IPS-20b (cell line): ENCODE data around the gene TMEM215.

ENCODE experiments used
- H3K27ac ChIP-seq: one replicate; pipeline ENCODE4 v1.5.1; 2013; ENCODE audit warnings: low read length
- H3K27me3 ChIP-seq: 2 replicates; pipeline ENCODE4 v1.6.1; 2013; ENCODE audit warnings: mild to moderate bottlenecking, low read length, inconsistent platforms; ENCODE audit not compliant: insufficient read depth
- H3K36me3 ChIP-seq: 2 replicates; pipeline ENCODE4 v1.6.1; 2013; ENCODE audit warnings: low read depth, mild to moderate bottlenecking, inconsistent platforms, low read length, moderate library complexity; ENCODE audit not compliant: insufficient read depth
- H3K4me1 ChIP-seq: 2 replicates; pipeline ENCODE4 v1.6.1; 2013; ENCODE audit warnings: mild to moderate bottlenecking, control low read depth, inconsistent platforms, low read length, moderate library complexity; ENCODE audit not compliant: insufficient read depth
- H3K4me3 ChIP-seq: 2 replicates; pipeline ENCODE4 v1.5.1; 2013; ENCODE audit warnings: mild to moderate bottlenecking, low read length, inconsistent platforms
- H3K9ac ChIP-seq: 2 replicates; pipeline ENCODE4 v1.6.1; 2013; ENCODE audit warnings: low read depth, mild to moderate bottlenecking, inconsistent platforms, low read length, moderate library complexity
- H3K9me3 ChIP-seq: 2 replicates; pipeline ENCODE4 v1.6.1; 2013; ENCODE audit warnings: mild to moderate bottlenecking, low read depth, low read length, inconsistent platforms; ENCODE audit not compliant: insufficient read depth

Gene TMEM215, protein sequence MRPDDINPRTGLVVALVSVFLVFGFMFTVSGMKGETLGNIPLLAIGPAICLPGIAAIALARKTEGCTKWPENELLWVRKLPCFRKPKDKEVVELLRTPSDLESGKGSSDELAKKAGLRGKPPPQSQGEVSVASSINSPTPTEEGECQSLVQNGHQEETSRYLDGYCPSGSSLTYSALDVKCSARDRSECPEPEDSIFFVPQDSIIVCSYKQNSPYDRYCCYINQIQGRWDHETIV

GRCh38 chr9:32783168-32783891, at the start of gene TMEM215:
Gene TMEM215 (plus strand): TSS chr9:32783540. CDS start chr9:32784184, 644 bp downstream.
- H3K27me3 ChIP-seq = peaks cover 96% of the 10 kb centered on the region
- H3K4me1 ChIP-seq = no peaks in the 10 kb centered on the region
- no peaks in the 10 kb centered on the region for H3K9me3 ChIP-seq
- H3K4me3 ChIP-seq = peak within 1 kb of the TSS; percentile 87
- H3K9ac ChIP-seq = peak within 1 kb of the TSS; percentile 75; the same call in 1 of the 2 replicates
- H3K27ac ChIP-seq = no peak within 1 kb of the TSS
- H3K36me3 ChIP-seq = no peaks in the 10 kb centered on the region

- H3K4me3 ChIP-seq = no peak overlapping the region
- no peaks in the 10 kb centered on the region for H3K36me3 ChIP-seq
- no peaks in the 10 kb centered on the region for H3K27me3 ChIP-seq
Measured at GRCh38 chr9:32735476-32735875, 47.9 kb upstream of the TMEM215 start.

GRCh38 chr9:32737378-32737777, 46.0 kb upstream of the TMEM215 start:
- Histone ChIP-seq H3K27ac (no peak overlapping the region), H3K9ac (no peak overlapping the region), H3K9me3 (no peaks in the 10 kb centered on the region), H3K4me3 (no peak overlapping the region), H3K27me3 (no peaks in the 10 kb centered on the region), H3K36me3 (no peaks in the 10 kb centered on the region), H3K4me1 (no peaks in the 10 kb centered on the region; the same call in 1 of the 2 replicates)

More at GRCh38 chr9:32735476-32735875, 47.9 kb upstream of the TMEM215 start:
- H3K4me1 ChIP-seq = no peaks in the 10 kb centered on the region; the same call in 1 of the 2 replicates
- H3K27ac ChIP-seq = no peak overlapping the region
- H3K9ac ChIP-seq = no peak overlapping the region
- H3K9me3 ChIP-seq = no peaks in the 10 kb centered on the region

- Histone ChIP-seq H3K27me3 (no peaks in the 10 kb centered on the region), H3K4me1 (no peaks in the 10 kb centered on the region; the same call in 1 of the 2 replicates), H3K9ac (no peak overlapping the region), H3K4me3 (no peak overlapping the region), H3K36me3 (no peaks in the 10 kb centered on the region), H3K27ac (no peak overlapping the region), H3K9me3 (no peaks in the 10 kb centered on the region)
Measured at GRCh38 chr9:32738501-32739172, 44.7 kb upstream of the TMEM215 start.

DNA sequence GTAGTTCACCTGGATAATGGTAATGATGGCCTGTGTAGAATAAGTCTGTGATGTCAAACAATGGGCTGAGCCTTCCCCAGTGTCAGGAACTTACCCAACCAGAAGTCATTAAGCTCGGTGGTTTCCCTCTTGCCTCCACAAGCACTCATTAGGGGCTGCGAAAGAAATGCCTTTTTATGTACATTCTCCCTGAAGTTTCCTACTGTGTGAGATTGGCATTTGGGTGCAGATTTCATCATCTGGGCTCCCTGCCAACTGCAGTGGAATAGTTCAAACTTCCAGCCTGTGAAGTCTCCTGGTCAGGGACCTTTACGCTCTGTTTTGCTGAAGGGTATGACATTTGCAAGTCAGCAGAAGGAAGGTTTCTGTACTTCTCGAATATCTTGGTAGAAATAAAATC, 41.6 kb upstream of the TMEM215 start:
- Histone ChIP-seq H3K9ac (no peak overlapping the region), H3K9me3 (no peaks in the 10 kb centered on the region), H3K27me3 (no peaks in the 10 kb centered on the region), H3K4me3 (no peak overlapping the region), H3K4me1 (no peaks in the 10 kb centered on the region), H3K27ac (no peak overlapping the region), H3K36me3 (no peaks in the 10 kb centered on the region)

GRCh38 chr9:32742296-32742695, 41.0 kb upstream of the TMEM215 start:
- Histone ChIP-seq H3K27me3 (no peaks in the 10 kb centered on the region; the same call in 1 of the 2 replicates), H3K36me3 (no peaks in the 10 kb centered on the region), H3K27ac (no peak overlapping the region), H3K9me3 (no peaks in the 10 kb centered on the region), H3K9ac (no peak overlapping the region), H3K4me3 (no peak overlapping the region), H3K4me1 (no peaks in the 10 kb centered on the region)

DNA sequence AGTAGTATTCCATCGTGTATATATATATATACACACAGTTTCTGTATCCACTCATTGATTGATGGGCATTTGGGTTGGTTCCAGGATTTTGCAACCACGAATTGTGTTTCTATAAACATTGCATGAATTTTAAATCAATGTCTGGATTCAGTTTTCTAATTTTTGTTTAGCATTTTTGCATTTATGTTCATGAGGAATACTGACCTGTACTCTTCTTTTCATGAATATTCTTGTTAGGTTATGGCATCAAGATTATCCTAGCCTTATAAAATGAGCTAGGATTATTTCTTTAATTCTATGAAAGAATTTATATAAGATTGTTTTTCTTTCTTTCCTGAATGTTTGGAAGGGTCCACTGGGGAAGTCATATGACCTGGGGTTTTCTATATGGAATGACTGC, 35.3 kb upstream of the TMEM215 start:
- H3K9me3 ChIP-seq = no peaks in the 10 kb centered on the region
- H3K27ac ChIP-seq = no peak overlapping the region
- no peak overlapping the region for H3K9ac ChIP-seq
- H3K27me3 ChIP-seq = no peaks in the 10 kb centered on the region; the same call in 1 of the 2 replicates
- H3K4me1 ChIP-seq = no peaks in the 10 kb centered on the region
- H3K4me3 ChIP-seq = no peak overlapping the region
- no peaks in the 10 kb centered on the region for H3K36me3 ChIP-seq

GRCh38 chr9:32755730-32756129, 27.6 kb upstream of the TMEM215 start:
- Histone ChIP-seq H3K27me3 (no peaks in the 10 kb centered on the region), H3K9ac (no peak overlapping the region), H3K4me3 (no peak overlapping the region), H3K9me3 (no peaks in the 10 kb centered on the region), H3K36me3 (no peaks in the 10 kb centered on the region), H3K4me1 (no peaks in the 10 kb centered on the region), H3K27ac (no peak overlapping the region)

DNA sequence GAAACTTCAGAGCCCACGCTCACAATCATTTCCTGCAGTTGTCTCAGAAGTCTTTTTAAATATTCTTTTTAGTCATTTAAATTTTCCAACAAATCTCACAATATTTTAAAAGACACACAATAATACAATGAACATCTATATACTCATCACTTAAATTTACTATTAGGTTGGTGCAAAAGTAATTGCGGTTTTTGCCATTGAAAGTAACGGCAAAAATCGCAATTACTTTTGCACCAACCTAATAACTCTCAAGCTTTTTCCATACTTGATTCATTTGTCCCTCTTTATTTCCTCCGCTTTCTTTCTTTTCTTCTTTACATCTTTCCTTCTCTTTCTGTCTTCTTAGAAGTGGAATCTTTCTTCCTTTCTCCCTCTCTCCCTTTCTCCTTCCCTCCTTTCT, 19.2 kb upstream of the TMEM215 start:
- Histone ChIP-seq H3K9me3 (no peaks in the 10 kb centered on the region), H3K36me3 (no peaks in the 10 kb centered on the region), H3K9ac (no peak overlapping the region), H3K27me3 (no peaks in the 10 kb centered on the region), H3K4me1 (no peaks in the 10 kb centered on the region), H3K4me3 (no peak overlapping the region), H3K27ac (no peak overlapping the region)

DNA sequence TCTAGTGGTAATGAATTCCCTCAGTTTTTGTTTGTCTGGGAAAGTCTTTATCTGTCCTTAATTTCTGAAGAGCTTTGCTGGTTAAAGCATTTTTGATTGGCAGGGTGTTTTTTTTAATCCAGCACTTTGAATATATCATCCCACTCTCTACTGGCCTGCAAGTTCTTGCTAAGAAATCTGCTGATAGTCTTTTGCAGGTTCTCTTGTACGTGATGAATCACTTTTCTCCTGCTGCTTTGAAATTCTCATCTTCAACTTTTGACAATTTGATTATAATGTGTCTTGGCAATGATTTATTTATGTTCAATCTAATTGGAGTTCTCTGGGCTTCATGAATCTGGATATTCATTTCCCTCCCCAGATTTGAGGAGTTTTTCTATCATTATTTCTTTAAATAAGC, 8.1 kb upstream of the TMEM215 start:
- H3K9ac ChIP-seq = no peak overlapping the region
- peaks cover 20% of the 10 kb centered on the region for H3K27me3 ChIP-seq
- no peak overlapping the region for H3K4me3 ChIP-seq
- H3K36me3 ChIP-seq = no peaks in the 10 kb centered on the region
- H3K4me1 ChIP-seq = no peaks in the 10 kb centered on the region
- 0 out of 2 replicates have a peak, but pooled peaks cover 7% of the 10 kb centered on the region for H3K9me3 ChIP-seq
- H3K27ac ChIP-seq = no peak overlapping the region

- Histone ChIP-seq H3K9ac (no peak overlapping the region), H3K27ac (no peak overlapping the region), H3K9me3 (0 out of 2 replicates have a peak, but pooled peaks cover 7% of the 10 kb centered on the region), H3K27me3 (peaks cover 30% of the 10 kb centered on the region), H3K36me3 (no peaks in the 10 kb centered on the region), H3K4me1 (no peaks in the 10 kb centered on the region), H3K4me3 (no peak overlapping the region; the same call in 1 of the 2 replicates)
Measured at GRCh38 chr9:32776201-32776600, 7.1 kb upstream of the TMEM215 start.
